ENCODE results near the gene PAK4.
A peak's percentile ranks its signal among the peaks of the same experiment; 100 is the strongest.

Gene PAK4

GRCh38 chr19:39192846-39193245, 67.3 kb downstream of the PAK4 start:
- H3K9me3 ChIP-seq, result no peaks in the 10 kb centered on the region
- no peak for TF ChIP-seq CTCF (IDR thresholded peaks at IDR 0.05; ENCODE audit: low read depth, low read length)
- no peak overlapping the region for H3K4me3 ChIP-seq (ENCODE audit: low read depth, low read length)
- H3K27me3 ChIP-seq, result peaks cover 25% of the 10 kb centered on the region
- DNase-seq, result peak; percentile 48
- H3K4me1 ChIP-seq, result peaks cover 8% of the 10 kb centered on the region
- H3K36me3 ChIP-seq, result no peaks in the 10 kb centered on the region

- Histone ChIP-seq H3K9me3 (no peaks in the 10 kb centered on the region), H3K4me1 (peaks cover 8% of the 10 kb centered on the region), H3K27me3 (peaks cover 29% of the 10 kb centered on the region), H3K4me3 (ENCODE audit: low read depth, low read length) (no peak overlapping the region), H3K36me3 (no peaks in the 10 kb centered on the region)
- TF ChIP-seq CTCF (IDR thresholded peaks at IDR 0.05; ENCODE audit: low read depth, low read length), result no peak
- DNase-seq, result no peak
Measured at GRCh38 chr19:39193803-39194202, 68.2 kb downstream of the PAK4 start.

- TF ChIP-seq CTCF (IDR thresholded peaks at IDR 0.05; ENCODE audit: low read depth, low read length), result no peak
- H3K9me3 ChIP-seq, result no peaks in the 10 kb centered on the region
- no peak overlapping the region for H3K4me3 ChIP-seq (ENCODE audit: low read depth, low read length)
- H3K27me3 ChIP-seq, result peaks cover 29% of the 10 kb centered on the region
- H3K36me3 ChIP-seq, result no peaks in the 10 kb centered on the region
- DNase-seq, result no peak
- H3K4me1 ChIP-seq, result peaks cover 8% of the 10 kb centered on the region
Measured at GRCh38 chr19:39194832-39195542, 69.4 kb downstream of the PAK4 start.

GRCh38 chr19:39195755-39196154, 70.2 kb downstream of the PAK4 start:
- Histone ChIP-seq H3K9me3 (no peaks in the 10 kb centered on the region), H3K36me3 (no peaks in the 10 kb centered on the region), H3K27me3 (peaks cover 29% of the 10 kb centered on the region), H3K4me1 (peaks cover 6% of the 10 kb centered on the region), H3K4me3 (ENCODE audit: low read depth, low read length) (no peak overlapping the region)
- no peak for TF ChIP-seq CTCF (IDR thresholded peaks at IDR 0.05; ENCODE audit: low read depth, low read length)
- DNase-seq, result no peak

- peaks cover 4% of the 10 kb centered on the region for H3K4me1 ChIP-seq
- no peak for TF ChIP-seq CTCF (IDR thresholded peaks at IDR 0.05; ENCODE audit: low read depth, low read length)
- peaks cover 29% of the 10 kb centered on the region for H3K27me3 ChIP-seq
- H3K4me3 ChIP-seq (ENCODE audit: low read depth, low read length), result no peak overlapping the region
- H3K36me3 ChIP-seq, result no peaks in the 10 kb centered on the region
- no peaks in the 10 kb centered on the region for H3K9me3 ChIP-seq
- DNase-seq, result no peak
Measured at GRCh38 chr19:39196320-39196719, 70.7 kb downstream of the PAK4 start.

GRCh38 chr19:39196860-39197562, 71.4 kb downstream of the PAK4 start, which contains the start of gene NCCRP1:
TSS of gene NCCRP1 (plus strand) at chr19:39196964. CDS start at chr19:39196983, 19 bp downstream.
- H3K4me3 ChIP-seq (ENCODE audit: low read depth, low read length), result no peak within 1 kb of the TSS
- peaks cover 4% of the 10 kb centered on the region for H3K4me1 ChIP-seq
- no peak for TF ChIP-seq CTCF (IDR thresholded peaks at IDR 0.05; ENCODE audit: low read depth, low read length)
- no peaks in the 10 kb centered on the region for H3K36me3 ChIP-seq
- no peaks in the 10 kb centered on the region for H3K9me3 ChIP-seq
- H3K27me3 ChIP-seq, result peaks cover 29% of the 10 kb centered on the region
- no peak for DNase-seq

Data from BE2C (cell line).